Upper lobe of left lung (tissue), 4 donors: ENCODE measurements around the gene SMAGP.

Source experiments
- POLR2A ChIP-seq, 4 donors: fragments of 450-650 bp; IDR thresholded peaks; one replicate each; pipeline ENCODE4 v1.5.1; 2016 to 2017; ENCODE audit warnings: antibody characterized with exemption in 4 of 4, mild to moderate bottlenecking in 2 of 4
- POLR2AphosphoS5 ChIP-seq, 2 donors: sonication (generic); formaldehyde crosslinking; IDR thresholded peaks; one replicate each; pipeline ENCODE4 v1.5.1; 2017; ENCODE audit warnings: antibody characterized with exemption in 2 of 2
- TF ChIP-seq, protein P1 (sequence below), 6 experiments: fragments of 450-650 bp in 4 of 6; fragments of 200-600 bp in 2 of 6; sonication (generic) in 2 of 6; IDR thresholded peaks; one replicate each; pipeline ENCODE4 v1.5.1; 2016 to 2019; ENCODE audit warnings: antibody characterized with exemption in 6 of 6

DNA sequence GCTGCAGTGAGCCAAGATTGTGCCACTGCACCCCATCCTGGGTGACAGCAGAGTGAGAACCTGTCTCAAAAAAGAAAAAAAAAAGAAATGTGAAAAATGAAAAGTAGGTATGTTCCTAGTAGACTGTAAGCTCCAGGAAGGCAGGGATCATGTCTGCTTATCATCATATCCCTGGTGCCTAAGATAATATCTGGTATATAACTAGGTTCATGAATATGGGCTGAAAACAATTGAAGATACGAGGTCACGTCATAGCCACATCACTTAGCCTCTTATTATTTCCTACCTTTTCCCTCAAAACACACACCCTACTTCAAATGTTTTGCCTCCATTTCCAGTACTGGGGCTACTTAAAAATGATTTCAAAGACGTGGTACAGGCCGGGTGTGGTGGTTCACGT lies 55.3 kb downstream of the SMAGP start:
- TF ChIP-seq, protein P1, sequence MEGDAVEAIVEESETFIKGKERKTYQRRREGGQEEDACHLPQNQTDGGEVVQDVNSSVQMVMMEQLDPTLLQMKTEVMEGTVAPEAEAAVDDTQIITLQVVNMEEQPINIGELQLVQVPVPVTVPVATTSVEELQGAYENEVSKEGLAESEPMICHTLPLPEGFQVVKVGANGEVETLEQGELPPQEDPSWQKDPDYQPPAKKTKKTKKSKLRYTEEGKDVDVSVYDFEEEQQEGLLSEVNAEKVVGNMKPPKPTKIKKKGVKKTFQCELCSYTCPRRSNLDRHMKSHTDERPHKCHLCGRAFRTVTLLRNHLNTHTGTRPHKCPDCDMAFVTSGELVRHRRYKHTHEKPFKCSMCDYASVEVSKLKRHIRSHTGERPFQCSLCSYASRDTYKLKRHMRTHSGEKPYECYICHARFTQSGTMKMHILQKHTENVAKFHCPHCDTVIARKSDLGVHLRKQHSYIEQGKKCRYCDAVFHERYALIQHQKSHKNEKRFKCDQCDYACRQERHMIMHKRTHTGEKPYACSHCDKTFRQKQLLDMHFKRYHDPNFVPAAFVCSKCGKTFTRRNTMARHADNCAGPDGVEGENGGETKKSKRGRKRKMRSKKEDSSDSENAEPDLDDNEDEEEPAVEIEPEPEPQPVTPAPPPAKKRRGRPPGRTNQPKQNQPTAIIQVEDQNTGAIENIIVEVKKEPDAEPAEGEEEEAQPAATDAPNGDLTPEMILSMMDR (IDR thresholded peaks at IDR 0.05), result no peak
- TF ChIP-seq POLR2AphosphoS5 (IDR thresholded peaks at IDR 0.05) (no peak), POLR2A (IDR thresholded peaks at IDR 0.05) (no peak)
